ENCODE results near the gene WDR46.

Gene WDR46

GRCh38 chr6:33313709-33314514, 24.9 kb upstream of the WDR46 start, which contains the start of gene TAPBP:
TSS of gene TAPBP (minus strand) at chr6:33314078. CDS start at chr6:33314041, 37 bp downstream.
- peak; percentile 59 for DNase-seq

- no peak for DNase-seq
These were observed 24.2 kb upstream of the WDR46 start for GRCh38 chr6:33313105-33313708.

- peak; percentile 72 for DNase-seq
These were observed 23.5 kb upstream of the WDR46 start for GRCh38 chr6:33312361-33313104.

GRCh38 chr6:33306356-33306755, 17.3 kb upstream of the WDR46 start:
- DNase-seq: no peak

- DNase-seq: no peak
These were observed 16.0 kb upstream of the WDR46 start for GRCh38 chr6:33305052-33305451.

GRCh38 chr6:33304216-33304615, 15.2 kb upstream of the WDR46 start:
- DNase-seq: no peak

- DNase-seq: no peak
These were observed 12.8 kb upstream of the WDR46 start for GRCh38 chr6:33301877-33302276.

- peak; percentile 91 for DNase-seq
These were observed 10.4 kb upstream of the WDR46 start for GRCh38 chr6:33299237-33299944.

GRCh38 chr6:33298773-33299236, 9.8 kb upstream of the WDR46 start, which contains the start of gene RGL2:
TSS of gene RGL2 (minus strand) at chr6:33298942. CDS start at chr6:33298610, 332 bp downstream.
- no peak for DNase-seq

- peak; percentile 76 for DNase-seq
These were observed 9.1 kb upstream of the WDR46 start for GRCh38 chr6:33297956-33298772.

- DNase-seq: no peak
These were observed 8.4 kb upstream of the WDR46 start for GRCh38 chr6:33297406-33297955.

GRCh38 chr6:33296797-33297405, 7.9 kb upstream of the WDR46 start:
- DNase-seq: no peak

GRCh38 chr6:33295621-33296369, 6.8 kb upstream of the WDR46 start:
- DNase-seq: no peak

GRCh38 chr6:33294086-33294823, 5.2 kb upstream of the WDR46 start:
- no peak for DNase-seq

GRCh38 chr6:33292996-33293682, 4.1 kb upstream of the WDR46 start:
- no peak for DNase-seq

GRCh38 chr6:33290459-33290858, 1.4 kb upstream of the WDR46 start:
- DNase-seq: no peak

GRCh38 chr6:33289784-33290315, 811 bp upstream of the WDR46 start:
- no peak for DNase-seq

- no peak for DNase-seq
These were observed 708 bp downstream of the WDR46 start for GRCh38 chr6:33288141-33288920.

All from kidney glomerular epithelial cell (primary cell).